ENCODE results near the gene C10orf71.

- no peak for TF ChIP-seq CTCF (IDR thresholded peaks at IDR 0.05; ENCODE audit: poor library complexity)
- no peak for TF ChIP-seq EZH2phosphoT487 (IDR thresholded peaks at IDR 0.05; ENCODE audit: low read depth, severe bottlenecking, unreplicated experiment)
- no peak for TF ChIP-seq EZH2 (IDR thresholded peaks at IDR 0.05; ENCODE audit: borderline replicate concordance)
Observed at GRCh38 chr10:49361735-49362568, 63.0 kb downstream of the C10orf71 start.
